Renal cortex interstitium (tissue), 11 donors: ENCODE results near the gene CDK11B. TPM values are rescaled to one million over a fixed set of nuclear protein-coding genes. Genes with fewer than 3 reads are reported as not detected.
"Not testable (repeated sequence)": the region's sequence is repeated elsewhere in the genome, so short reads cannot be mapped to it uniquely, and the experiment has no call there.

Source experiments
- DNase-seq, 11 donors: peaks; one replicate each; pipeline ENCODE4 v3.0.0-alpha.2; 2013; ENCODE audit warnings: low read depth in 9 of 11, low spot score in 4 of 11; ENCODE audit errors: extremely low read depth in 1 of 11
- polyA plus RNA-seq, 3 donors: library from polyadenylated mRNA; unstranded; fragments of 120-200 nt; gene quantifications; one replicate each; pipeline ENCODE4 v1.2.1, GENCODE V29; 2013; ENCODE audit not compliant: insufficient read length in 3 of 3

CDK11B gene
- polyA plus RNA-seq, 3 donors: 37.7 to 45.5 (median 42.4) TPM

GRCh38 chr1:1669468-1670440, 10.9 kb upstream of the CDK11B start:
- DNase-seq: no peak

- DNase-seq: no peak
These were observed 7.7 kb upstream of the CDK11B start for GRCh38 chr1:1666526-1666925.

- no peak for DNase-seq
These were observed 7.0 kb upstream of the CDK11B start for GRCh38 chr1:1665815-1666251.

- DNase-seq: no peak
These were observed 6.4 kb upstream of the CDK11B start for GRCh38 chr1:1664941-1665814.

GRCh38 chr1:1664318-1664717, 5.5 kb upstream of the CDK11B start:
- DNase-seq: not testable (repeated sequence)

- not testable (repeated sequence) for DNase-seq
These were observed 4.2 kb upstream of the CDK11B start for GRCh38 chr1:1662830-1663560.

- not testable (repeated sequence) for DNase-seq
These were observed 3.6 kb upstream of the CDK11B start for GRCh38 chr1:1662392-1662791.

GRCh38 chr1:1648265-1648664, 10.5 kb downstream of the CDK11B start:
- DNase-seq: not testable (repeated sequence)

GRCh38 chr1:1647567-1648241, 11.1 kb downstream of the CDK11B start:
- DNase-seq: not testable (repeated sequence)

GRCh38 chr1:1646326-1646725, 12.5 kb downstream of the CDK11B start:
- DNase-seq: not testable (repeated sequence)

GRCh38 chr1:1640711-1641461, 17.9 kb downstream of the CDK11B start:
- DNase-seq: not testable (repeated sequence)

- not testable (repeated sequence) for DNase-seq
These were observed 18.7 kb downstream of the CDK11B start for GRCh38 chr1:1640081-1640480.

GRCh38 chr1:1639368-1639767, 19.4 kb downstream of the CDK11B start:
- DNase-seq: not testable (repeated sequence)

GRCh38 chr1:1638528-1638927, 20.3 kb downstream of the CDK11B start:
- DNase-seq: not testable (repeated sequence)

- not testable (repeated sequence) for DNase-seq
These were observed 21.3 kb downstream of the CDK11B start for GRCh38 chr1:1637479-1637875.

GRCh38 chr1:1636621-1637478, 22.0 kb downstream of the CDK11B start:
- not testable (repeated sequence) for DNase-seq

GRCh38 chr1:1634613-1635012, 24.2 kb downstream of the CDK11B start:
- DNase-seq: not testable (repeated sequence)
